Fibroblast of villous mesenchyme (primary cell): ENCODE results near the gene IQCE. TPM values are rescaled to one million over a fixed set of nuclear protein-coding genes. Genes with fewer than 3 reads are reported as not detected.

ENCODE experiments used
- DNase-seq: peaks from one replicate; pipeline ENCODE4 v3.0.0-alpha.2; 2010; ENCODE audit warnings: low read depth
- H3K4me3 ChIP-seq: 2 replicates; pipeline ENCODE4 v1.5.1; 2011; ENCODE audit warnings: low read depth, mild to moderate bottlenecking, low read length
- total RNA-seq: library from RNA; depleted of rRNA; stranded (reverse); fragments of >200 nt; gene quantifications from 2 replicates; pipeline ENCODE4 v1.2.3, GENCODE V29; 2012
- TF ChIP-seq, protein P1 (sequence below): IDR thresholded peaks from 2 replicates; pipeline ENCODE4 v1.5.1; 2012; ENCODE audit warnings: low read depth, mild to moderate bottlenecking, low read length; ENCODE audit not compliant: insufficient read depth

The IQCE gene
- total RNA-seq, 1 donor: 13.4 TPM

GRCh38 chr7:2517678-2518507 is 40.9 kb upstream of the IQCE start:
- TF ChIP-seq, protein P1, sequence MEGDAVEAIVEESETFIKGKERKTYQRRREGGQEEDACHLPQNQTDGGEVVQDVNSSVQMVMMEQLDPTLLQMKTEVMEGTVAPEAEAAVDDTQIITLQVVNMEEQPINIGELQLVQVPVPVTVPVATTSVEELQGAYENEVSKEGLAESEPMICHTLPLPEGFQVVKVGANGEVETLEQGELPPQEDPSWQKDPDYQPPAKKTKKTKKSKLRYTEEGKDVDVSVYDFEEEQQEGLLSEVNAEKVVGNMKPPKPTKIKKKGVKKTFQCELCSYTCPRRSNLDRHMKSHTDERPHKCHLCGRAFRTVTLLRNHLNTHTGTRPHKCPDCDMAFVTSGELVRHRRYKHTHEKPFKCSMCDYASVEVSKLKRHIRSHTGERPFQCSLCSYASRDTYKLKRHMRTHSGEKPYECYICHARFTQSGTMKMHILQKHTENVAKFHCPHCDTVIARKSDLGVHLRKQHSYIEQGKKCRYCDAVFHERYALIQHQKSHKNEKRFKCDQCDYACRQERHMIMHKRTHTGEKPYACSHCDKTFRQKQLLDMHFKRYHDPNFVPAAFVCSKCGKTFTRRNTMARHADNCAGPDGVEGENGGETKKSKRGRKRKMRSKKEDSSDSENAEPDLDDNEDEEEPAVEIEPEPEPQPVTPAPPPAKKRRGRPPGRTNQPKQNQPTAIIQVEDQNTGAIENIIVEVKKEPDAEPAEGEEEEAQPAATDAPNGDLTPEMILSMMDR: no peak
- no peak for DNase-seq
- no peak overlapping the region for H3K4me3 ChIP-seq

DNA sequence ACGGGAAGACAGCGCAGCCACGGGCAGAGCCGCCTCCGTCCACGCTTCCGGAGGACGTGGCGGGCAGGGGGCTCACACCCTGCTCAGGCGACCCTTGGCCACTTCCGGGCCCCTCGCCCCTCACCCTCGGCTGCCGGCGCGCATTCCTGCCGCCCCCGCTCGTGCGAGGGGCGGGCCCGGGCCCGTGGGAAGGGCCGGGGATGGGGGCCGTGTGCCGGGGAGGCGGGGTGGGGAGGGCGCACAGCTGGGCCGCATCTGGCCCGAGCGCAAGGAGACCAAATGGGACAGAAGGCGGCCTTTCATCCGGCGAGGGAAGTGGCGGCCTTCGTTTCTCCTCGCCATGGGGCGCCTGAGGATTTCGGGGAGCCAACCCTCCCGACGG is 40.1 kb upstream of the IQCE start:
- no peak for DNase-seq
- H3K4me3 ChIP-seq: peak overlapping the region; percentile 51
- TF ChIP-seq, protein P1: no peak

DNA sequence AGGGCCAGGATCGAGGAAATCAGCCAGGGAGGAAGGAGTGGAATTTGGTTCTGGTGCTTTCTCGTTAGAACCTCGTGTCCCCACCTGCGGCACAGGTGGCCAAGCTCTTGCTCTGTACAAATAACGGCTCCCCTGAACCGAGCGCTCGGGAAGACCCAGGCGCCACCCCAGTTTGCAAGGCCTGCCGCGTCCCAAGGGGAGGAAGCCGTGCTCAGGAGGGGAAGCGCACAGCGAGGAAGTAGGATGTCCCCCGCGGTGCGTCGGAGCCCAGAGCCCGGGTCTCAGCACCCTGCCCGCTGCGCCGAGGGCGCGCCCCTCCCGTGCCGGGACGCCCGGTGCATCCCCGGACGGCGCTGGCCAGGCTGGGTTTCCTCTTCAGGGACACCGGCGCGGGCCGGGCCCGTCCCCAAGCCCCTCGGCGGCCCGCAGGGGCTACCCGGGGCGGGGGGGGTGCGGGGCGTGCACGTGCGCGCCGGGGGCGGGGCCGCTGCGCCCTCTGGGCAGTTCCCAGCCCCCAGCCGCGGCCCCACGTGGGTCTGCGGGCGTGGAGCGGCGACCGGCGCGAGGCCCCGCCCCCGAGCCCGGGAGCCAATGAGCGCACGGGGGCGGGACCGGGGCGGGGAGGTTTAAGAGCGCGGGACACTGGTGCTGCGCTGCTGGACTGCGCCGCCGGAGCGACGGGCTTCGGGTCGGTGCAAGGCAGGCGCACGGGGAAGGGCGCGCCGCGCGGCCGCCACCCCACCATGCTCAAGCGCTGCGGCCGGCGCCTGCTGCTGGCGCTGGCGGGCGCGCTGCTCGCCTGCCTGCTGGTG is 39.5 kb upstream of the IQCE start, which contains the start of gene LFNG:
Gene LFNG, plus strand, starts transcription at position 656 of the 812 bp plus-strand sequence. Its CDS starts 88 bp downstream, at position 744.
- peak within 1 kb of the TSS; percentile 51 for H3K4me3 ChIP-seq
- peak; percentile 87 for DNase-seq
- TF ChIP-seq, protein P1: no peak

DNA sequence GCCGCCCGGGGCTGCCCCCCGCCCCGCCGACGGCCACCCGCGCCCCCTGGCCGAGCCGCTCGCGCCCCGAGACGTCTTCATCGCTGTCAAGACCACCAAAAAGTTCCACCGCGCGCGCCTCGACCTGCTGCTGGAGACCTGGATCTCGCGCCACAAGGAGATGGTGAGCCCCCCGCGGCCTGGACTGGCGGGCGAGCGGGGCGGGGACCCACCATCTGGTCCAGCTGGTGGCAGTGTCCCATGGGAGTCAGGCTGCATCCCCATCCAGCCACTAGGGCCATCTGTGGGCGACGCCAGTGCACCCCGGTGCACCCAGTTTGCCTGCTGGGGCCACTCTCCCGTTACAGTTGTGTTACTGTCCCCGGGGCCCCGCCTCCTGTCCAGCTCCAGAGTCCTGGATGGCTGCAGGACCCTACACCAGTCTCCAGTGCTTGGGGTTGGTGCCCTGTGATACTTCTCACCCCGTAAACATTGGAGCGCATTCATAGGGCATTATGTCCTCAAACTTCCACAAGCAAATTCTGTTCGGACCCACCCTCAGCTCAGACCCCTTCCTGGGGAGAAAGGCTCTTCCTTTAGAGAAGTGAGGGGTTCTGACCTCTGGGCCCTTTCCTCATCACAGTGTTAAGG is 38.5 kb upstream of the IQCE start:
- H3K4me3 ChIP-seq: peak overlapping the region; percentile 32
- TF ChIP-seq, protein P1: no peak
- DNase-seq: no peak

- DNase-seq: no peak
- TF ChIP-seq, protein P1: no peak
- H3K4me3 ChIP-seq: peak overlapping the region; percentile 32
Observed at GRCh38 chr7:2520761-2521290, 38.0 kb upstream of the IQCE start.

GRCh38 chr7:2521341-2521745 is 37.4 kb upstream of the IQCE start:
- no peak for DNase-seq
- TF ChIP-seq, protein P1: no peak

More at GRCh38 chr7:2521341-2521745, 37.4 kb upstream of the IQCE start:
- no peak overlapping the region for H3K4me3 ChIP-seq
